ENCODE results near the gene AUNIP.
A peak's percentile ranks its signal among the peaks of the same experiment; 100 is the strongest.

Gene AUNIP

GRCh38 chr1:25903986-25904385, 44.7 kb upstream of the AUNIP start:
- Histone ChIP-seq H4K91ac (ENCODE audit: low read depth, low read length, poor library complexity) (no peak overlapping the region), H3K27ac (replicated peaks; ENCODE audit: low read length) (no peak overlapping the region)

DNA sequence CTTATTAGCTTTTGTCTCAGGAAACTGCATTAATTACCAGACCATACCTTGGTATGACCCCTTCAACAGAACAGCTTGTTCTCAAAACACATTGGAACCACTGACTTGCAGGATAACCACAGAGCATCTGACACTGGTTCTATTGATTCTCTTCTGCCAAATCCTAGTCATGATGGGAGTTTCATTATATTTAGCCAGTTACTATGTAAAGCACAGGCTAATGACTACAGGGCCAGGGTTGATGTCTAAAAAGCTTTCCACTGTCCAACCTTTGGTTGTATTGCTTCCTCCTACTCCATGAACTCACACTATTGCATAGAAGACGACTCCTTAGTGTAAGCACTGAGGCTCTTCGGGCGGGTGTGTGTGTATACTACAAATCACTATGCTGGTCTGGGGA, 43.2 kb upstream of the AUNIP start:
- no peak overlapping the region for H2BK120ac ChIP-seq (ENCODE audit: low read depth, low read length)
- no peak overlapping the region for H2BK5ac ChIP-seq (ENCODE audit: low read length)
- peaks cover 0 to 2% of the 10 kb centered on the region in 2 donors for H3K9me3 ChIP-seq (replicated peaks in 1 of 2; ENCODE audit: control insufficient read depth in 2 of 2, insufficient read depth in 1 of 2, low read depth in 1 of 2, low read length in 2 of 2)
- no peak overlapping the region for H2BK12ac ChIP-seq (ENCODE audit: low read length)
- H3K4me3 ChIP-seq (ENCODE audit: low read length in 2 of 2): no peak overlapping the region
- H3K79me1 ChIP-seq (ENCODE audit: low read depth, low read length): peaks cover 4% of the 10 kb centered on the region
- no peak overlapping the region for H4K91ac ChIP-seq (ENCODE audit: low read depth, low read length, poor library complexity)
- peaks cover 35 to 71% of the 10 kb centered on the region in 2 donors for H3K36me3 ChIP-seq (replicated peaks in 1 of 2; ENCODE audit: control insufficient read depth in 2 of 2, insufficient read depth in 2 of 2, low read length in 2 of 2)
- H3K14ac ChIP-seq (ENCODE audit: low read length): no peak overlapping the region
- H3K9ac ChIP-seq (ENCODE audit: low read depth, low read length, poor library complexity): no peak overlapping the region
- H3K18ac ChIP-seq (ENCODE audit: low read length): no peak overlapping the region
- no peak overlapping the region for H4K8ac ChIP-seq (ENCODE audit: low read depth, low read length)
- H3K27me3 ChIP-seq (ENCODE audit: control insufficient read depth in 3 of 3, insufficient read depth in 3 of 3, low read depth in 1 of 3, low read length in 3 of 3): no peaks in the 10 kb centered on the region
- whole genome bisulfite sequencing, 2 donors (ENCODE audit: extremely low coverage in 2 of 2, insufficient read length in 2 of 2, insufficient replicate concordance in 1 of 2): no CpG with 5 or more reads among the region's 3 CpGs
- H3K4me1 ChIP-seq (ENCODE audit: control insufficient read depth in 2 of 2, insufficient read depth in 1 of 2, low read depth in 1 of 2, low read length in 2 of 2): peaks cover 27 to 32% of the 10 kb centered on the region in 2 donors
- no peak for DNase-seq (ENCODE audit: low spot score)
- H3K4ac ChIP-seq (ENCODE audit: low read length): no peak overlapping the region
- no peak overlapping the region for H2AFZ ChIP-seq (ENCODE audit: low read length)
- H2BK15ac ChIP-seq (ENCODE audit: low read length): no peak overlapping the region
- H3K27ac ChIP-seq (replicated peaks; ENCODE audit: low read length): no peak overlapping the region
- H3K23ac ChIP-seq (ENCODE audit: low read depth, low read length, poor library complexity): no peak overlapping the region
- H2AK5ac ChIP-seq (ENCODE audit: low read depth, low read length): no peak overlapping the region
- no peak overlapping the region for H3K4me2 ChIP-seq (ENCODE audit: insufficient read depth, low read length, poor library complexity, severe bottlenecking)

More at GRCh38 chr1:25903986-25904385, 44.7 kb upstream of the AUNIP start:
- peaks cover 22 to 56% of the 10 kb centered on the region in 2 donors for H3K36me3 ChIP-seq (replicated peaks in 1 of 2; ENCODE audit: control insufficient read depth in 2 of 2, insufficient read depth in 2 of 2, low read length in 2 of 2)
- DNase-seq (ENCODE audit: low spot score): no peak
- peak overlapping the region in 1 of 2 donors; percentile 63 for H3K4me3 ChIP-seq (ENCODE audit: low read length in 2 of 2)
- no peak overlapping the region for H2BK120ac ChIP-seq (ENCODE audit: low read depth, low read length)
- H3K4ac ChIP-seq (ENCODE audit: low read length): no peak overlapping the region
- H2AK5ac ChIP-seq (ENCODE audit: low read depth, low read length): no peak overlapping the region
- H3K27me3 ChIP-seq (ENCODE audit: control insufficient read depth in 3 of 3, insufficient read depth in 3 of 3, low read depth in 1 of 3, low read length in 3 of 3): no peaks in the 10 kb centered on the region
- no peak overlapping the region for H2BK5ac ChIP-seq (ENCODE audit: low read length)
- H3K14ac ChIP-seq (ENCODE audit: low read length): no peak overlapping the region
- no peak overlapping the region for H2BK15ac ChIP-seq (ENCODE audit: low read length)
- H3K4me2 ChIP-seq (ENCODE audit: insufficient read depth, low read length, poor library complexity, severe bottlenecking): peak overlapping the region; percentile 19
- H2AFZ ChIP-seq (ENCODE audit: low read length): no peak overlapping the region
- WGBS, 2 donors (ENCODE audit: extremely low coverage in 2 of 2, insufficient read length in 2 of 2, insufficient replicate concordance in 1 of 2): no CpG with 5 or more reads among the region's 3 CpGs
- H3K4me1 ChIP-seq (ENCODE audit: control insufficient read depth in 2 of 2, insufficient read depth in 1 of 2, low read depth in 1 of 2, low read length in 2 of 2): peaks cover 25 to 35% of the 10 kb centered on the region in 2 donors
- H4K8ac ChIP-seq (ENCODE audit: low read depth, low read length): no peak overlapping the region
- no peak overlapping the region for H2BK12ac ChIP-seq (ENCODE audit: low read length)
- H3K79me1 ChIP-seq (ENCODE audit: low read depth, low read length): peaks cover 4% of the 10 kb centered on the region
- H3K9ac ChIP-seq (ENCODE audit: low read depth, low read length, poor library complexity): no peak overlapping the region
- H3K9me3 ChIP-seq (replicated peaks in 1 of 2; ENCODE audit: control insufficient read depth in 2 of 2, insufficient read depth in 1 of 2, low read depth in 1 of 2, low read length in 2 of 2): peaks cover 0 to 2% of the 10 kb centered on the region in 2 donors
- H3K23ac ChIP-seq (ENCODE audit: low read depth, low read length, poor library complexity): no peak overlapping the region
- no peak overlapping the region for H3K18ac ChIP-seq (ENCODE audit: low read length)

- no peak overlapping the region for H2BK5ac ChIP-seq (ENCODE audit: low read length)
- H3K4me2 ChIP-seq (ENCODE audit: insufficient read depth, low read length, poor library complexity, severe bottlenecking): no peak overlapping the region
- H2BK120ac ChIP-seq (ENCODE audit: low read depth, low read length): no peak overlapping the region
- H2BK15ac ChIP-seq (ENCODE audit: low read length): no peak overlapping the region
- H3K79me1 ChIP-seq (ENCODE audit: low read depth, low read length): peaks cover 4% of the 10 kb centered on the region
- no peak overlapping the region for H3K4ac ChIP-seq (ENCODE audit: low read length)
- H3K9ac ChIP-seq (ENCODE audit: low read depth, low read length, poor library complexity): no peak overlapping the region
- no peak overlapping the region for H3K14ac ChIP-seq (ENCODE audit: low read length)
- no peak overlapping the region for H2AFZ ChIP-seq (ENCODE audit: low read length)
- no peak overlapping the region for H2BK12ac ChIP-seq (ENCODE audit: low read length)
- no peak overlapping the region for H3K4me3 ChIP-seq (ENCODE audit: low read length in 2 of 2)
- peaks cover 19 to 27% of the 10 kb centered on the region in 2 donors for H3K4me1 ChIP-seq (ENCODE audit: control insufficient read depth in 2 of 2, insufficient read depth in 1 of 2, low read depth in 1 of 2, low read length in 2 of 2)
- no peak overlapping the region for H2AK5ac ChIP-seq (ENCODE audit: low read depth, low read length)
- no peak overlapping the region for H3K27ac ChIP-seq (replicated peaks; ENCODE audit: low read length)
- H3K9me3 ChIP-seq (replicated peaks in 1 of 2; ENCODE audit: control insufficient read depth in 2 of 2, insufficient read depth in 1 of 2, low read depth in 1 of 2, low read length in 2 of 2): peaks cover 0 to 2% of the 10 kb centered on the region in 2 donors
- peaks cover 40 to 89% of the 10 kb centered on the region in 2 donors for H3K36me3 ChIP-seq (replicated peaks in 1 of 2; ENCODE audit: control insufficient read depth in 2 of 2, insufficient read depth in 2 of 2, low read length in 2 of 2)
- H3K18ac ChIP-seq (ENCODE audit: low read length): no peak overlapping the region
- no peaks in the 10 kb centered on the region for H3K27me3 ChIP-seq (ENCODE audit: control insufficient read depth in 3 of 3, insufficient read depth in 3 of 3, low read depth in 1 of 3, low read length in 3 of 3)
- no peak overlapping the region for H4K91ac ChIP-seq (ENCODE audit: low read depth, low read length, poor library complexity)
- no peak overlapping the region for H3K23ac ChIP-seq (ENCODE audit: low read depth, low read length, poor library complexity)
- no CpG with 5 or more reads among the region's 5 CpGs for WGBS, 2 donors (ENCODE audit: extremely low coverage in 2 of 2, insufficient read length in 2 of 2, insufficient replicate concordance in 1 of 2)
- no peak overlapping the region for H4K8ac ChIP-seq (ENCODE audit: low read depth, low read length)
- no peak for DNase-seq (ENCODE audit: low spot score)
Measured at GRCh38 chr1:25900219-25900618, 41.0 kb upstream of the AUNIP start.

DNA sequence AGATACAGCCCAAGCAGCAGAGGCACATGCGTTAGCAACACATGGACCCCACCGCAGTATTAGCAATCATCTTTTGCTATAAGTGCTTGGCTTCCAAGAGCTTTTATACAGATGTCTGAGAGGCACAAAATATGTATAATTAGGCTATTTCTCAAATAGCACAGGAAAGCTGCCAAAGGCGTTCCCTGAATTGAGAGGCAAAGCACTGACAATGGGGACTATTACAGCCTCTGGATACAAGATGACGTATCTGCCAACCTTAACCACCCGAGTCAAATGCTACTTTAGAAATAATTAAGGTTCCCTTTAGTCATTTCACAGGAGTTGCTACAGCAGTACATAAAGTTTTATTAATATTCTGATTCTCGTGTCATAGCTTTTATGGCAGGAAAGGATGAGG, 40.5 kb upstream of the AUNIP start:
- Histone ChIP-seq H2BK5ac (ENCODE audit: low read length) (no peak overlapping the region), H3K9me3 (replicated peaks in 1 of 2; ENCODE audit: control insufficient read depth in 2 of 2, insufficient read depth in 1 of 2, low read depth in 1 of 2, low read length in 2 of 2) (peaks cover 0 to 2% of the 10 kb centered on the region in 2 donors), H2AFZ (ENCODE audit: low read length) (no peak overlapping the region), H3K9ac (ENCODE audit: low read depth, low read length, poor library complexity) (no peak overlapping the region), H3K4me1 (ENCODE audit: control insufficient read depth in 2 of 2, insufficient read depth in 1 of 2, low read depth in 1 of 2, low read length in 2 of 2) (peaks cover 19 to 27% of the 10 kb centered on the region in 2 donors), H4K8ac (ENCODE audit: low read depth, low read length) (no peak overlapping the region), H3K4ac (ENCODE audit: low read length) (no peak overlapping the region), H2BK12ac (ENCODE audit: low read length) (no peak overlapping the region), H2BK120ac (ENCODE audit: low read depth, low read length) (no peak overlapping the region), H4K91ac (ENCODE audit: low read depth, low read length, poor library complexity) (no peak overlapping the region), H3K4me2 (ENCODE audit: insufficient read depth, low read length, poor library complexity, severe bottlenecking) (no peak overlapping the region), H2BK15ac (ENCODE audit: low read length) (no peak overlapping the region), H3K27me3 (ENCODE audit: control insufficient read depth in 3 of 3, insufficient read depth in 3 of 3, low read depth in 1 of 3, low read length in 3 of 3) (no peaks in the 10 kb centered on the region), H3K23ac (ENCODE audit: low read depth, low read length, poor library complexity) (no peak overlapping the region), H3K79me1 (ENCODE audit: low read depth, low read length) (peaks cover 4% of the 10 kb centered on the region), H2AK5ac (ENCODE audit: low read depth, low read length) (no peak overlapping the region), H3K27ac (replicated peaks; ENCODE audit: low read length) (no peak overlapping the region), H3K4me3 (ENCODE audit: low read length in 2 of 2) (no peak overlapping the region), H3K36me3 (replicated peaks in 1 of 2; ENCODE audit: control insufficient read depth in 2 of 2, insufficient read depth in 2 of 2, low read length in 2 of 2) (peaks cover 40 to 91% of the 10 kb centered on the region in 2 donors), H3K14ac (ENCODE audit: low read length) (no peak overlapping the region), H3K18ac (ENCODE audit: low read length) (no peak overlapping the region)
- WGBS, 2 donors (ENCODE audit: extremely low coverage in 2 of 2, insufficient read length in 2 of 2, insufficient replicate concordance in 1 of 2): no CpG with 5 or more reads among the region's 6 CpGs
- DNase-seq (ENCODE audit: low spot score): no peak
